ENCODE measurements around the gene TRAF4. TPM values are rescaled to one million over a fixed set of nuclear protein-coding genes. Genes with fewer than 3 reads are reported as not detected.

Gene TRAF4
- total and polyA plus RNA-seq, 4 donors: 33.6 to 171 (median 112) TPM

GRCh38 chr17:28746611-28747050 lies 2.8 kb downstream of the TRAF4 start:
- peak in 2 of 6 donors; percentile 77 to 83 for DNase-seq (ENCODE audit: low read depth in 4 of 6, low spot score in 6 of 6)
- H3K4me1 ChIP-seq (ENCODE audit: control insufficient read depth, insufficient read depth, low read length): peaks cover 94% of the 10 kb centered on the region
- no peaks in the 10 kb centered on the region for H3K27me3 ChIP-seq (ENCODE audit: control insufficient read depth, insufficient read depth, low read length)
- no peaks in the 10 kb centered on the region for H3K9me3 ChIP-seq (ENCODE audit: control insufficient read depth, insufficient read depth, low read length)
- H3K36me3 ChIP-seq (ENCODE audit: control insufficient read depth, insufficient read depth, low read length): peaks cover 63% of the 10 kb centered on the region
- no CpG with 5 or more reads among the region's 5 CpGs for WGBS (ENCODE audit: insufficient coverage)
- H3K4me3 ChIP-seq (ENCODE audit: low read depth, low read length): peak overlapping the region; percentile 84
- H3K27ac ChIP-seq (ENCODE audit: low read depth, low read length): peak overlapping the region; percentile 99

DNA sequence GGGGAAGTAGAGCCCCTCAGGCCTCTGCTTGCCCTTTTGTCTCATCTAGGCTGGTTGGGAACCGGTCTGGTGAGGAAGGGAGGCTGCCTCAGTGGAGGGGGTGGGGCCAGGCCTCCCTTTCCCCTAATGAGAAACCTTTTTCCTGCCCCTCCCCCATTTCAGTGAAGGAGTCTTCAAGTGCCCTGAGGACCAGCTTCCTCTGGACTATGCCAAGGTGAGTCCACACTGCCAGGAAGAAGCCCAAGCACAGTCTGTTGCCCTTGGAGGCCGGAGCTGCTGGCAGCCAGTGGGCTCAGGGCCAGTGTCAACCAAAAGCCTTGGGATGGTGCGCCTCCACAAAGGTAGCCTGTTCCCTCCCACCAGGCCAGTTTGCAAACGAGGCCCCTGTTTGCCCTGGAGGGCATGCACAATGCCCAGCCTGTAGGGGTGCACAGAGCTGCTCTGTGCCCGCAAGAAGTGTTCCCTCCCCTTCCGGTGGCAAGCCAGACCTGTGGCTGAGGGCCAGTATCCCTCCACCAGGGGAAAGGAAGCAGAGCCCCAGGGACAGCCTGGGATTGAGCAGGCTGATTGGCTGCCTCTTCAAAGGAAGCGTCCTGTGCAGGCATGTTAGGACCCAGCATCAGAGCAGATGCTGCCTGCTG lies 3.4 kb downstream of the TRAF4 start:
- WGBS (ENCODE audit: insufficient coverage): 31% methylated on average over 6 of the region's 7 CpGs
- Histone ChIP-seq H3K27me3 (ENCODE audit: control insufficient read depth, insufficient read depth, low read length) (no peaks in the 10 kb centered on the region), H3K36me3 (ENCODE audit: control insufficient read depth, insufficient read depth, low read length) (peaks cover 69% of the 10 kb centered on the region), H3K4me3 (ENCODE audit: low read depth, low read length) (peak overlapping the region; percentile 84), H3K4me1 (ENCODE audit: control insufficient read depth, insufficient read depth, low read length) (peaks cover 89% of the 10 kb centered on the region), H3K27ac (ENCODE audit: low read depth, low read length) (peak overlapping the region; percentile 99), H3K9me3 (ENCODE audit: control insufficient read depth, insufficient read depth, low read length) (no peaks in the 10 kb centered on the region)
- DNase-seq (ENCODE audit: low read depth in 4 of 6, low spot score in 6 of 6): peak in 2 of 6 donors; percentile 77 to 84

GRCh38 chr17:28747801-28748750 lies 4.3 kb downstream of the TRAF4 start:
- WGBS (ENCODE audit: insufficient coverage): 85% methylated on average over 18 of the region's 18 CpGs
- DNase-seq (ENCODE audit: low read depth in 4 of 6, low spot score in 6 of 6): no peak
- Histone ChIP-seq H3K4me1 (ENCODE audit: control insufficient read depth, insufficient read depth, low read length) (peaks cover 79% of the 10 kb centered on the region), H3K36me3 (ENCODE audit: control insufficient read depth, insufficient read depth, low read length) (peaks cover 77% of the 10 kb centered on the region), H3K9me3 (ENCODE audit: control insufficient read depth, insufficient read depth, low read length) (no peaks in the 10 kb centered on the region), H3K4me3 (ENCODE audit: low read depth, low read length) (peak overlapping the region; percentile 9), H3K27me3 (ENCODE audit: control insufficient read depth, insufficient read depth, low read length) (no peaks in the 10 kb centered on the region), H3K27ac (ENCODE audit: low read depth, low read length) (peak overlapping the region; percentile 99)

- DNase-seq (ENCODE audit: low read depth in 4 of 6, low spot score in 6 of 6): no peak
- Histone ChIP-seq H3K4me3 (ENCODE audit: low read depth, low read length) (no peak overlapping the region), H3K27ac (ENCODE audit: low read depth, low read length) (peak overlapping the region; percentile 99), H3K36me3 (ENCODE audit: control insufficient read depth, insufficient read depth, low read length) (peaks cover 78% of the 10 kb centered on the region), H3K27me3 (ENCODE audit: control insufficient read depth, insufficient read depth, low read length) (no peaks in the 10 kb centered on the region), H3K9me3 (ENCODE audit: control insufficient read depth, insufficient read depth, low read length) (no peaks in the 10 kb centered on the region), H3K4me1 (ENCODE audit: control insufficient read depth, insufficient read depth, low read length) (peaks cover 73% of the 10 kb centered on the region)
- 63% methylated on average over 15 of the region's 18 CpGs for WGBS (ENCODE audit: insufficient coverage)
These were observed 5.2 kb downstream of the TRAF4 start for GRCh38 chr17:28748852-28749515.

DNA sequence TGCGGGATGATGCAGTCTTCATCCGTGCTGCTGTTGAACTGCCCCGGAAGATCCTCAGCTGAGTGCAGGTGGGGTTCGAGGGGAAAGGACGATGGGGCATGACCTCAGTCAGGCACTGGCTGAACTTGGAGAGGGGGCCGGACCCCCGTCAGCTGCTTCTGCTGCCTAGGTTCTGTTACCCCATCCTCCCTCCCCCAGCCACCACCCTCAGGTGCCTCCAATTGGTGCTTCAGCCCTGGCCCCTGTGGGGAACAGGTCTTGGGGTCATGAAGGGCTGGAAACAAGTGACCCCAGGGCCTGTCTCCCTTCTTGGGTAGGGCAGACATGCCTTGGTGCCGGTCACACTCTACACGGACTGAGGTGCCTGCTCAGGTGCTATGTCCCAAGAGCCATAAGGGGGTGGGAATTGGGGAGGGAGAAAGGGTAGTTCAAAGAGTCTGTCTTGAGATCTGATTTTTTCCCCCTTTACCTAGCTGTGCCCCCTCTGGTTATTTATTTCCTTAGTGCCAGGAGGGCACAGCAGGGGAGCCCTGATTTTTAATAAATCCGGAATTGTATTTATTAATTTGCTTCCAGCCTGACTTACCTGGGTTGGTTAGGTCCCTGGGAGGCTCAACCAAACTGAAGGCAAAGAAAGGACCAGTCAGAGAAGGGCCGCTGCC lies 5.8 kb downstream of the TRAF4 start:
- peak overlapping the region; percentile 99 for H3K27ac ChIP-seq (ENCODE audit: low read depth, low read length)
- H3K36me3 ChIP-seq (ENCODE audit: control insufficient read depth, insufficient read depth, low read length): peaks cover 85% of the 10 kb centered on the region
- peaks cover 69% of the 10 kb centered on the region for H3K4me1 ChIP-seq (ENCODE audit: control insufficient read depth, insufficient read depth, low read length)
- DNase-seq (ENCODE audit: low read depth in 4 of 6, low spot score in 6 of 6): no peak
- WGBS (ENCODE audit: insufficient coverage): 42% methylated on average over 6 of the region's 11 CpGs
- H3K9me3 ChIP-seq (ENCODE audit: control insufficient read depth, insufficient read depth, low read length): no peaks in the 10 kb centered on the region
- no peaks in the 10 kb centered on the region for H3K27me3 ChIP-seq (ENCODE audit: control insufficient read depth, insufficient read depth, low read length)
- H3K4me3 ChIP-seq (ENCODE audit: low read depth, low read length): peak overlapping the region; percentile 24

- Histone ChIP-seq H3K36me3 (ENCODE audit: control insufficient read depth, insufficient read depth, low read length) (peaks cover 83% of the 10 kb centered on the region), H3K4me3 (ENCODE audit: low read depth, low read length) (peak overlapping the region; percentile 24), H3K27me3 (ENCODE audit: control insufficient read depth, insufficient read depth, low read length) (no peaks in the 10 kb centered on the region), H3K9me3 (ENCODE audit: control insufficient read depth, insufficient read depth, low read length) (no peaks in the 10 kb centered on the region), H3K27ac (ENCODE audit: low read depth, low read length) (peak overlapping the region; percentile 99), H3K4me1 (ENCODE audit: control insufficient read depth, insufficient read depth, low read length) (peaks cover 61% of the 10 kb centered on the region)
- 32% methylated on average over 18 of the region's 20 CpGs for WGBS (ENCODE audit: insufficient coverage)
- DNase-seq (ENCODE audit: low read depth in 4 of 6, low spot score in 6 of 6): peak in 3 of 6 donors; percentile 90 to 97 (median 97)
These were observed 6.6 kb downstream of the TRAF4 start for GRCh38 chr17:28750178-28751047.

GRCh38 chr17:28751600-28752366 lies 8.0 kb downstream of the TRAF4 start:
- H3K27ac ChIP-seq (ENCODE audit: low read depth, low read length): no peak overlapping the region
- no peak for DNase-seq (ENCODE audit: low read depth in 4 of 6, low spot score in 6 of 6)
- H3K4me1 ChIP-seq (ENCODE audit: control insufficient read depth, insufficient read depth, low read length): peaks cover 48% of the 10 kb centered on the region
- H3K27me3 ChIP-seq (ENCODE audit: control insufficient read depth, insufficient read depth, low read length): no peaks in the 10 kb centered on the region
- H3K4me3 ChIP-seq (ENCODE audit: low read depth, low read length): no peak overlapping the region
- no peaks in the 10 kb centered on the region for H3K9me3 ChIP-seq (ENCODE audit: control insufficient read depth, insufficient read depth, low read length)
- WGBS (ENCODE audit: insufficient coverage): 98% methylated on average over 7 of the region's 10 CpGs
- H3K36me3 ChIP-seq (ENCODE audit: control insufficient read depth, insufficient read depth, low read length): peaks cover 77% of the 10 kb centered on the region

DNA sequence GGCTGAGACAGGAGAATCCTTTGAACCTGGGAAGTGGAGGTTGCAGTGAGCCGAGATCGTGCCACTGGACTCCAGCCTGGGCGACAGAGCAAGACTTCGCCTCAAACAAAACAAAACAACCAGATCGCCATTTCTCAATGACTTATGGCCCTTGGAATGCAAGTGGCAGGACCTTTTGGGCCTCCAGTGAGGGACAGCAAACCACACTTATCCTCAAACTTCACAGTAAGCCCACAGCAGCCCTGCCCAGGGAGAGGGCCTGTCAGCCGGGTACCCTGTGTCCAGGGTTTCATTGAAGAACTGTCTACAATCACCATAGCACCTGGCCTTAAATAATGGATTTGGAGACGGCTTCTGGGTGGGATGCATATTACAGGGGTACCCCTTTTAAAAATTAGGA lies 11.7 kb downstream of the TRAF4 start:
- WGBS (ENCODE audit: insufficient coverage): 85% methylated on average over 5 of the region's 7 CpGs
- no peak overlapping the region for H3K27ac ChIP-seq (ENCODE audit: low read depth, low read length)
- no peak for DNase-seq (ENCODE audit: low read depth in 4 of 6, low spot score in 6 of 6)
- H3K27me3 ChIP-seq (ENCODE audit: control insufficient read depth, insufficient read depth, low read length): no peaks in the 10 kb centered on the region
- H3K36me3 ChIP-seq (ENCODE audit: control insufficient read depth, insufficient read depth, low read length): peaks cover 66% of the 10 kb centered on the region
- no peak overlapping the region for H3K4me3 ChIP-seq (ENCODE audit: low read depth, low read length)
- no peaks in the 10 kb centered on the region for H3K9me3 ChIP-seq (ENCODE audit: control insufficient read depth, insufficient read depth, low read length)
- peaks cover 34% of the 10 kb centered on the region for H3K4me1 ChIP-seq (ENCODE audit: control insufficient read depth, insufficient read depth, low read length)
